AML-193 (cell line): ENCODE data around the gene RYR1.
"Not testable (repeated sequence)": the region's sequence is repeated elsewhere in the genome, so short reads cannot be mapped to it uniquely, and the experiment has no call there.

Experiments
- DNase-seq, 2 experiments: peaks; one replicate each; lab custom pipeline; 2025; lab: John Stamatoyannopoulos, UW

RYR1 gene

DNA sequence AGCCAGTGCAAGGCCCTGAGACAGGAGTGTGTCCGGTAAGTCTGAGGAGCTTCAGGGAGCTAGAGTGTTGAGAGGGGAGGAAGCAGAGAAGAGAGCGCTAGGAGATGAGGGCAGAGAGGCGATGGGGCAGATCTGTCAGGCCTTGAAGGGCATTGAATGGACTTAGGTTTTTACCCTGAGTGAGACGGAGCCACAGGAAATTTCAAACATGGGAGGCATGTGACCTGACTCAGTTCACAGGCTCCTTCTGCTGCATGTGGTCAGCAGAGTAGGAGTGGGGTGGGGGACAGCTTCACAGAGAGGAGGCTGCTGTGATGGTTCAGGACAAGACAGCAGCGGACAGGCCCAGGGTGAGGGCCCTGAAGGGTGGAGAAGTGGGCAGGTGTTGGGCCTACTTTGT, 33.1 kb upstream of the RYR1 start:
- DNase-seq = no peak

DNA sequence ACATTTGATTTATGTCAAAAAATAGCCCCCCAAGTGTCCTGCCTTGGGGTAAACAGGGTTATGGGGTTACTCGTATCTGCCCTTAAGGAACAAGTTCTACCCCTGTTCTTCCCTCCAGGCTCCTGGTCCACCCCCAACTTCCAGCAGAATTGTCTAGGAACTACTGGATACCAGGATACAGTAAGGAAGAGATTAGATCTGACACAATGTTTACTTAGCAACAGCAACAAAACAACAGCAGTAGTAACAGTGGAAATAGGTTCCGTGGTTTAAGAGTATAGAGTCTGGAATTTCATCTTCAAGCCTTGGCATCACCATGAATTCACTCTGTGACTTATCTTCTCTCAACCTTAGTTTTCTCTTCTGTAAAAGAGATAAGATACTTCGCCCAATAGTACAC, 32.3 kb upstream of the RYR1 start:
- no peak for DNase-seq

DNA sequence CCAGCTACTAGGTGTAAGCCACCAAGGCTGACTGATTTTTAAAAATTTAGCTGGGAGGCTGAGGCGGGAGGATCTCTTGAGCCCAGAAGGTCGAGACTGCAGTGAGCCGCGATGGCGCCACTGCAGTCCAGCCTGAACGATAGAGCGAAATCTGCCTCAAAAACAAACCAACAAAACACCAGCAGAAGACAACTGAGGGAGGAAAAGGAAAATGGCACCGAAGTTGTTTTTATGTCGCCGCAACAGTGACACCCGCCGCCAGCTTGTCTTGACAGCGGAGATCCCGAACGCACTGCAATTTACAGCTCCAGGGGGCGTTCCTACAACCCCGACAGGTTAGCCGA, 30.9 kb upstream of the RYR1 start:
- DNase-seq = no peak

DNA sequence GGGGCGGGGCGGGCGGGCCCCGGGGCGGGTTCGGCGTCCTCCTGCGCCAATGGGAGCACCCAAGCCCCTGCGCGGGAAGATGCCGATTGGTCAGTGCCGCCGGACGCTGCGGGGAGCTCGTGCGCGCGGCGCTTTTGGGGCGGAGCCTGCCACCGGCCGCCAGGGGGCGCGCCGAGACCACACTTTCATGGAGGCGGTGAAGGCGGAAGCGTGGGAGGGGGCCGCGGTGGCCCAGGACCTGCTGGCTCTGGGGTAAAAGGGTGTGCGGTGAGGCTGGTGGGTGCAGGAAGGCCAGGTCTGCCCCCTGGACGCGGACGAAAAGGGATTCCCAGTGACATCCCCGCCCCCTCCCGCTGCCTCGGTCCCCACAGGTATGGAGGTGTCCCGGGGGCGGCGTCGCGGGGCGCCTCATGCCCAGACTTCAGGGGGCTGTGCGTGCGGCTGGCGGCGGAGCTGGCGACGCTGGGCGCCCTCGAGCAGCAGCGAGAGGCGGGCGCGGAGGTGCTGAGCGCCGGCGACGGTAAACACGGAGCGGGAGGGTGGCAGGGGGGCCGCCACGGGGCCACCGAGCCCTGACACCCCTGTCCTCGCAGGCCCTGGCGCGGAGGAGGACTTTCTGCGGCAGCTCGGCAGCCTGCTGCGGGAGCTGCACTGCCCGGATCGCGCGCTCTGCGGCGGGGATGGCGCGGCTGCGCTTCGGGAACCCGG, 30.4 kb upstream of the RYR1 start, which contains the start of gene FAM98C:
TSS of gene FAM98C (plus strand) at position 127 of the 708 bp plus-strand sequence. CDS start at position 188, 61 bp downstream.
- peak; percentile 92 to 95 for DNase-seq

DNA sequence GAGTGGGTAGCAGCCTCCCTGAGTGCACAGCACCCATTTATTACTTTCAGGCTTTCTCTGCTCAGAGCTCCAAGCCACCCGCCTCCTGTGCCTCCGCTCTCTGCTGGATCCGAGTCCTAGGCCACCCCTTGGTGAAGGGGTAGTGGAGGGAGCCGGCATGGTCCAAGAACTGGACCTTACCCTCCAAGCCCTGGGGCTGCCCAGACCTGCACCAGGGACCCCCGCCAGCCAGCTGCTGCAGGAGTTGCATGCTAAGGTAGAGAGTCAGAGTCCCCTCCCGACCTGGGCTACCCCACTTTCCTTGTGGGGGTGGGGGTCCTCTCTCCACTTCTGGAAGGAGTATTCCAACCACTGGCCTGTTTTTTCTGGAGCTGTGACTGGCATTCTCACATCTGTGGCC, 28.6 kb upstream of the RYR1 start:
- no peak for DNase-seq

DNA sequence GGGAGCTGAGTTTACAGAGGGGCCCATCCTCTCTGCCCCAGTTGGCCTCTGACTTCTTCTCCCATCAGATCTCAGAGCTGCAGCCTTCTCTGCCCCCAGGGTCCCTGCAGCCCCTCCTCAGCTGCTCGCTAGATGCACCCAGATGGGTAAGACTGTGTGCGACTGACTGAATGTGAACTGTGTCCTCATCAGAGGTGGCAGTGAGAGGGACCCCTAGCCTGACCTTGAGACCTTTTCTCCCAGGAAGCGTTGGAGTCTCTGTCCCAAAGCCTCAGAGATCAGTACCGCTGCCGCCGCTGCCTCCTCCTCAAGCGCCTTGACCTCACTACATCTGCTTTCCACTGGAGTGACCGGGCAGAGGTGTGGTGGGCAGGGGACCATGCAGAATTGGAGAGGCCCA, 28.2 kb upstream of the RYR1 start:
- DNase-seq = no peak

DNA sequence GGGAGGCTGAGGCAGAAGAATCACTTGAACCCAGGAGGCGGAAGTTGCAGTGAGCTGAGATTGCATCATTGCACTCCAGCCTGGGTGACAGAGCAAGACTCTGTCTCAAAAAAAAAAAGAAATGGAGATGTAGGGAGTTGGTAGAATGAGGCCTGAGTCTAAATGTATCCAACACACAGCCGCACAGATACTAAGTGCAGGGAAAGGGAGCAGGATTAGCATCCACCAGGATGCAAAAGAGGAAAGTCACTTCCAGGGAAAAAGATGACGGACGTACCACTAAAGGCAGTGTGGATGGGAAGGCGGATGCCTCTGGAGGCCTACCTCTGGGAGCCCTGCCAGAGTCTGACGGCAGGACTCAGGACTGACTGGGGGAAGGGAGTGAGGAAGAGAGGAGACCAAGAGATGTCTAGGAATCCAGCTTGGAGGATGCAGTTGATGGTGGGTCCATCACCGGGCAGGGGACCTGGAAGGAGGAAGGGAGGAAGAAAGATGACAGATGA, 23.8 kb upstream of the RYR1 start:
- DNase-seq = no peak

DNA sequence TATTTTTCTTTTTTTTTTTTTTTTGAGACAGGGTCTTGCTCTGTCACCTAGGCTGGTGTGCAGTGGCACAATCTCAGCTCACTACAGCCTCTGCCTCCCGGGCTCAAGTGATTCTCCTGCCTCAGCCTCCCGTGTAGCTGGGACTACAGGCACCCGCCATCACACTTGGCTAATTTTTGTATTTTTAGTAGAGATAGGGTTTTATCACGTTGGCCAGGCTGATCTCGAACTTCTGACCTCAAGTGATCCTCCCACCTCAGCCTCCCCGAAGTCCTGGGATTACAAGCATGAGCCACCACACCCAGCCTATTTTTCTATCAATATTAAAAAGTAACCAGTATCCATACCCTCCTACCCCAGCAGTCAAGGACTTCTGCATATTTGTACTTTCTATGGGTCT, 23.1 kb upstream of the RYR1 start:
- not testable (repeated sequence) for DNase-seq

DNA sequence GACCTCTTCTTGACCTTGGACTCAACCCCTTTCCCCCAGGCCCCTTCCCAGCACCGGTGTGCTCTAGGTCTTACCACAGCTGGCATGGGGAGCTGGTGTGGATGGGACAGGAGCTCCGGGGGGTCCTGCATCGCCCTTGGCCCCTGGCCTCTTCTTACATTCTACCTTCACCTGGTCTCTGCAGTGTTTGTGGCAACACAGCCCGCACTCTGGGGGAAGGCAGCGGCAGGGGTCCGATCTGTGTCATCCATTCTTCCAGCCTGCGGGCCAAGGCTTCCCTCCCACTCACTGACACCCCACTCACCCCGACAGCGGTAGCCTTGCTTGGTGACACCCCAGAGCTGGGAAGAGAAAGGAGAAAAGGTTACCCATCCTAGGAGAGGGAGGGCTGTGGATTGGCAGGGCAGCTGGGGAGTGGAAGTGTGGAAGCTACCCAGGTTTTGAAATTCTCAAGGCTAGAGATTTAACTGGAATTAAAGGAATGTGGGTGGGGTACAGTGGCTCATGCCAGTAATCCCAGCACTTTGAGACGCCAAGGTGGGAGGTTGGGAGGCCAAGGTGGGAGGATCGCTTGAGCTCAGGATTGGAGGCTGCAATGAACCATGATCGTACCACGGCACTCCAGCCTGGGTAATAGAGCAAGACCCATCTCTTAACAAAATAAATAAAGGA, 22.3 kb upstream of the RYR1 start:
- DNase-seq = no peak

DNA sequence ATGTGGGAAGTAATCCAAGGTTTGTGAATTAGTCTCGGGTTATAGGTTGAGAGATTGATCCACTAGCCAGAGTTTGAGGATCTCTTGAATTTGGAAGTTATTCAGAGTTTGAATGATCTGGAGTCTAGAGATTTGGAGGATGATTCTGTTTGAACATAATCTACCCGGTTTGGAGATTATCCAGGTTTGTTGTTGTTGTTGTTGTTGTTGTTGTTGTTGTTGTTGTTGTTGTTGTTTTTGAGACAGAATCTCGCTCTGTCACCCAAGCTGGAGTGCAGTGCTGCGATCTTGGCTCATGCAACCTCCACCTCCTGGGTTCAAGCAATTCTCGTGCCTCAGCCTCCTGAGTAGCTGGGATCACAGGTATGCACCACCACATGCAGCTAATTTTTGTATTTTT, 21.6 kb upstream of the RYR1 start:
- DNase-seq = not testable (repeated sequence)

DNA sequence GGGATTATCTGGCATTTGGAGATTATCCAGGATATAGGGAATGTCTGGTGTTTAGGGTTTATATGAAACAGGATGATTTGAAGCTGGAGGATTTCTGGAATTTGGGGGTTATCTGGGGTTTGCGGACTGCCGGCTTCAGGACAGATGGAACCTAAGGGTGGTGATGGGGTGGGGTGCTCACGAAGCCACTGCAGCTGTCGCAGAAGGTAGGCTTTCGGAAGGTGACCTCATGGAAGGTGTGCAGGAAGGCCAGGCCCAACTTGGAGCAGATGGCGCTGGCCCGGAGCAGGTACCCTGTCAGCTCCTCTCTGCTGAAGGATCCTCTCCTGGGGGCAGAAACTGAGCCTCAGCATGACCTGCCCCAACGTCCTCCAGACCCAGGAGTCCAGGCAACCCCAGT, 21.0 kb upstream of the RYR1 start:
- DNase-seq = no peak

DNA sequence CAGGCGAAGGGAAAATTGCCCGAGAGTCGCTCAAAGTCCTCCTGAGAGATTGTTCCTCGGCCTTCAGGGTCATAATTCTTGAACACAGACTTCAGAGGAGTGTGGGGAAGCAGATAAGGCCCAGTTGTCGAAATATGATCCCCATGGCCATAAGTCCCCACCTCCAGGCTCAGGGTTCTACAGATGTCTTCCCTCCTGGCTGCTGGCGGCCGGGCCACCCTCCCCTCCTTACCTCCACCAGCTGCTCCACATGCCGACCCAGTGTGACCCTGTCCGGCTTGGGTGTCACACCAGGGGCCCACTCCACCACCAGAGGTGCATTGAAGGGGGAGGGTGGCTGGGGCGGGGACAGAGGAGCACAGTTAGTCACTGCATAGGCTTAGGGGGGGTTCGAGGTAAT, 20.5 kb upstream of the RYR1 start:
- DNase-seq = no peak

DNA sequence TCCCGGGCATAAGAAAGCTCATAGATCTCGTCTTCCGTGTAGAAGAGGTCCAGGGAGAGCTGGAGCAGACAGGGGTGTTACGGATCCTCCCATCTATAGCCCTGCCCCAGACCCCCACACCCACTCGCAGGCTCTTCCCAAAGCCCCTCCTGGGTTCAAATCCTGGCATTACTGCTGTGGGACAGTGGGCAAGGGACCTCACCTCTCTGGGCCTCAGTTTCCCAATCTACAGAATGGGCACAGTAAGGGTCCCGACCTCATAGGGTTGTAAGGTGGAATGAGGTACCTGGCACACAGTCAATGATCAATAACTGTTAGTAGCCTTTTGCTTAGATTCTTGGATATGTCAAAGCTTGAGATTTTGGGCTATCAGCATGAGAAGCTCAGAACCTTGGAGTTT, 20.1 kb upstream of the RYR1 start:
- DNase-seq = no peak

DNA sequence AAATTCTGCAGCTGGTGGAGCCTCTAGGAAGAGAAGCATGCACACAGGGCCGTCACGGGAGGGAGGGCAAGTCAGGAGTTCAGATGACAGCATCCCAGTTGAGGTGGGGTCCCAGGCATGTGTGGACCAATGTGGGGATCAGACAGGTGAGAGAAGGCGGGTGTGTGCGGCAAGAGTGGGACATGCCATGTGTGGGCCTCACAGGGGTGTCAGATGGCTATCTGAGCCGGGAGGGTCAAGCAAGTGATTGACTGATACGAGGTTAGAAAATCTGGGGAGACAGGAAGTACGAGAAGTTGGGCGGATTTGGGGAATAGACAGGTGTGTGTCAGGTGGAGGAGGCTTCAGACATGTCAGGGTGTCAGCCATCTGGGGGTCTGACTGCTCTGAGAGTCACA, 16.3 kb upstream of the RYR1 start:
- DNase-seq = no peak

DNA sequence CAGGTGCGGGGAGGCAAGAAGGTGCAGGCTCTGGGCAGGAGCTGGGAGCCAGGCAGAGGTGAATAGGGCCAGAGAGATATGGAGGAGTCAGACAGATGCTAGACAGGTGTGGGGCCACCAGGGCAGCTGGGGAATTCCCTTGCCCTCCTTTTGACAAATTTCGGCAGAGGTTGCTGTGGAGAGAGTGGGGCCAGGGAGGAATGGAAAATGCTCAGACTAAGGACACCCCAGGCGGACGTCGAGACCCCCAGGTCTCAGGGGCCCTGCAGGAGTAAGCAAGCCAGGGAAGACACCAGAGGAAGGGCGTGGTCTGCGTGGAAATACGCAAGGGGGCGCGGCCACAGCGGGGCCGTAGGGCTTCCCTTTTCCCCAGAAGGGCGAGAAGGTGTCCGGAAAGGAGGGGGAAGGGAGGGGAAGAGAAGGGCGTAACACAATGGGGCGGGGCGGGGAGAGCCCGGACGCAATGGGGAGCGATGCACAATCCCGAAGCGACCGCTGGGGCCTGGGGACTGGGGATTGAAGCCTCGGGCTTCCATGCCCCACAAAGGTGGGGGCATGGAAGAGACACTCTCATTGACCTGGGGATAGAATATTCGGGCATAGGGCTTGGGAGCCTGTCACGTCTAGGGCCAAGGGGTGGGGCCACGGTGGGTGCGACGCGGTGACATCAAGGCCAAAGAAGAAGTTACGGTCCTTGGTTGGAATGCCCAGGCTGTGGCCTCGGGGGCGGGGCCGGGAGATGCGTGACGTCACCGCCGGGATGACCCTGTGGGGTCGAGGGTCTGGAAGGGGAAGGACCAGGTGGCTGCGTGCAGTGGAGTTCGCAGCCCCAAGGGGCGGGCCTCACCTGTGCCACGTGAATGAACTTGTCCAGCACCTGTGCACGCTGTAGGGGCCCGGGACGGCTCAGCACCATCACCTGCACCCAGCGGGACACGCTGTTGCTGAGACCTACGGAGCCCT, 15.7 kb upstream of the RYR1 start:
- peak; percentile 71 to 83 for DNase-seq

DNA sequence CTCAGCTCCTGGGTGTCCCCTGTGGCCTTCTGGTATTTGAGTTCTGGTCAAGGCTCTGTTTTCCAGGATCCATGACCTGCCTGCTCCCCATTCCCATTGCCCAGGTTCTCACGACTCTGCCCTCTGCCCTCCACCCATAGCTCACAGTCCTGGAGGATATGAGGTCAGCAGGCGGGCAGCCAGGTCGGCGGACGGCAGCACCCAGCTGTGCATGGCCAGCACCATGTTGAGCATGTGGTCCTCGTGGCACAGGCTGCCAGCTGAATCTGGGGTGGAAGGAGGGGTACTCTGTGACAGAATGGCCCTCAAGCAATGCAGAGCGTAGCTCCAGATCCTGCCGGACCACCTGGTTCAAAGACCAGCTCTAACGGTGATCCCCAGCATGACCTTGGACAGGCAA, 12.6 kb upstream of the RYR1 start:
- no peak for DNase-seq

DNA sequence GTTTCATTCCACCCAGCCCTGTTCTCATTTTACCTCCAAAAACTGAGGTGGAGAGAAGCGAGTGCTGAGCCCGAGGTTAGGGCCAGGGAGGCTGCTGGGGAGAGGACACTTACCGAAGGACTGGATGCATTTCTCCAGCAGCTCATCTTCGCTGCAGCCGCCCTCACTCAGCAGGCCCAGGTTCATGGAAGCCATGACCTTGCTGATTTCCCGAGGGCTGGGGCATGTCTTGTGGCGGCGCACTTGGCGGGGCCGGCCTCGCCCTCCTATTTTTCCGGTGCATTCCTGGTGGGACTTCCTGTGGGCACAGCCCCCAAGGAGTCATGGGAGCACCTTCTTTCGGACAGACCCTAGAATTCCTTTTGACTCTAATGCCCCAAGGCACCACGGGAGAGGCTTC, 11.6 kb upstream of the RYR1 start:
- no peak for DNase-seq

DNA sequence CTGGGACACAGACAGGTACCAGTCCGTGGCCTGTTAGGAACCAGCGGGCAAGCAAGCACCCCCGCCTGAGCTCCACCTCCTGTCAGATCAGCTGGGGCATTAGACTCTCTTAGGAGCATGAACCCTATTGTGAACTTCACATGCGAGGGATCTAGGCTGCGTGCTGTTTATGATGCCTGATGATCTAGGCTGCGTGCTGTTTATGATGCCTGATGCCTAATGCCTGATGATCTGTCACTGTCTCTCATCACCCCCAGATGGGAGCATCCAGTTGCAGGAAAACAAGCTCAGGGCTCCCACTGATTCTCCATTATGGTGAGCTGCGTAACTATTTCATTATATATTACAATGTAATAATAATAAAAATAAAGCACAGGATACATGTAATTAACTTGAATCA, 11.1 kb upstream of the RYR1 start:
- no peak for DNase-seq

DNA sequence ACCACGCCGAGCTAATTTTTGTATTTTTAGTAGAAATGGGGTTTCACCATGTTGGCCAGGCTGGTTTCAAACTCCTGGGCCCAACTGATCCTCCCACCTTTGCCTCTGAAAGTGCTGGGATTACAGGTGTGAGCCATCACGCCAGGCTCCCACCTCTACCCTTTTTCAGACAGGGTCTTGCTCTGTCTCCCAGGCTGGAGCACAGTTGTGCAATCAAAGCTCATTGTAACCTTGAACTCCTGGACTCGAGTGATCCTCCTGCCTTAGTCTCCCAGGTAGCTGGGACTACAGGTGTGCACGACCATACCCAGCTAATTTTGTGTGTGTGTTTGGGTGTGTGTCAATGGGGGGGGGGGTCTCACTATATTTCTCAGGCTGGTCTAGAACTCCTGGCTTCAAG, 9.2 kb upstream of the RYR1 start:
- no peak for DNase-seq

DNA sequence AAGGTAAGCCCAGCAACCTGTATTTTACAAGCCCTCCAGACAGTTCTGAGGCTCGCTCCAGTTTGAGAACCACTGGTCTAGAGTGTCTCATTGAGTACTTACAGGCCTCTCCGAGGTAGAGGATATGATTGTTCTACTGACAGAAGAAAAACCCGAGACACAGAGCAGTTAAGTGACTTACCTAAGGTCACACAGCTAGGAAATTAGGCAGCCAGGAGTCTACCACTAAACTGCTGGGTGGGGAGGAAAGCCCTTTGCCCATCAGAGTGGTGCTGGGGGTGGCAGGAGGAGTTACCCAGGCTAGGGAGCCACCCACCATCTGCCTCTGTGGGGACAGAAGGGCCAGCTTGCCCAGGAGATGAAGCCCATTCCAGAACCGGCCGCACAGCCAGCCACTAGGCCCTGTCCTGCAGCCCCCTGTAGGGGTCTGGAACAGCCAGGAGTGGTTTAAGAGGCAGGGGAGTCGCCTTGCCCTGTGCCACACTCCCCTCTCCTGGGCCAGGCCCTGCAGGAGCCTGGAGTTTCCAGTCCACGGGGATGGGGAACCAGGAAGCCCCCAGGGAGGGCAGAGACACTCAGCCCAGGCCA, 8.2 kb upstream of the RYR1 start:
- no peak for DNase-seq

DNA sequence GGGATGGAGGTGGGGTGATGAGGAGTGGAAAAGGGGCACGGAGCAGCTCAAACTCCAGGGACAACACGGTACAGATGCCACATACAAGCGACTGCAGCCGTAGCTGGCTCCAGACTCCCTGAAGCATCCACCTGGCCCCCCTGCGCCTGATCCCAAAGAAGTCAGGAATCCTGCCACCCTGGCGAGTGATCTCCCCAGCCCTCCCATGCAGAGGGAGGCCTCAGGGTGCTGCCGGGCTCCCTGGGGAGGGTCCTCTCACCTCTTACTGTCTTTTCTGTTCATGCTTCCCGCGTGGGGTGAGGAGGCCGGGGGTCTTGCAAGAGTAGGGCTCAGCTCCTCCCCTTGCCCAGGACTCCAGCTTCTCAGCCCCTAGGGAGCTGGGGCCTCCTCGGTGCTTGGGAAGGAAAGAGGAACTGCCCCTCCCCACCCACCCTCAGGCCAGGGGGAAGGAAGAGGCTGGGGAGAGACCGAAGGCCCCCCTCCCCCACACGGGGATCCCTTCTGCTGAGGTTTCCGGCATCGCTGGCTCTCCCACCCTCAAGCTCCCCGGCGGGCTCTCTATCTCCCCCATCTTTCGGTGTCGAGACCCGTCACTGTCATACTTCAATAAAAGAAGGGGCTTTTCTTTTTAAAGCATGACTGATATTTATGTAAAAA, 7.6 kb upstream of the RYR1 start, which contains the start of gene RASGRP4:
TSS of gene RASGRP4 (minus strand) at position 410 of the 657 bp plus-strand sequence. CDS start at position 282, 128 bp downstream.
- DNase-seq = peak; percentile 61 to 64
